H9 (cell line): Measurements from ENCODE around the gene GAL3ST2. TPM values are rescaled to one million over a fixed set of nuclear protein-coding genes. Genes with fewer than 3 reads are reported as not detected.

ENCODE experiments used
- DNase-seq: peaks from one replicate; pipeline ENCODE4 v3.0.0-alpha.2; 2017
- H2AFZ ChIP-seq: one replicate; pipeline ENCODE4 v1.6.1; 2013; ENCODE audit warnings: mild to moderate bottlenecking, low read length, control low read depth, moderate library complexity
- H2AK5ac ChIP-seq: 2 replicates; pipeline ENCODE4 v1.6.1; 2013; ENCODE audit warnings: low read length, control low read depth, mixed read lengths; ENCODE audit not compliant: insufficient read length
- H2BK120ac ChIP-seq: one replicate; pipeline ENCODE4 v1.6.1; 2013; ENCODE audit warnings: low read depth, mild to moderate bottlenecking, low read length, control low read depth, inconsistent platforms; ENCODE audit not compliant: poor library complexity, severe bottlenecking
- H2BK12ac ChIP-seq: 2 replicates; pipeline ENCODE4 v1.6.1; 2013; ENCODE audit warnings: low read length, control low read depth, mixed read lengths, low read depth; ENCODE audit not compliant: insufficient read length
- H2BK15ac ChIP-seq: 2 replicates; pipeline ENCODE4 v1.6.1; 2013; ENCODE audit warnings: low read depth, low read length, control low read depth
- H2BK20ac ChIP-seq: one replicate; pipeline ENCODE4 v1.6.1; 2013; ENCODE audit warnings: low read depth, mild to moderate bottlenecking, low read length, control low read depth, inconsistent platforms; ENCODE audit not compliant: poor library complexity, severe bottlenecking
- H2BK5ac ChIP-seq: 2 replicates; pipeline ENCODE4 v1.6.1; 2013; ENCODE audit warnings: low read length, control low read depth, mixed read lengths; ENCODE audit not compliant: insufficient read length
- H3K14ac ChIP-seq: 2 replicates; pipeline ENCODE4 v1.6.1; 2013; ENCODE audit warnings: low read length, control low read depth; ENCODE audit not compliant: insufficient read depth
- H3K18ac ChIP-seq: 2 replicates; pipeline ENCODE4 v1.6.1; 2013; ENCODE audit warnings: low read depth, mild to moderate bottlenecking, mixed read lengths, low read length, control low read depth; ENCODE audit not compliant: insufficient read length
- H3K23ac ChIP-seq: 2 replicates; pipeline ENCODE4 v1.6.1; 2013; ENCODE audit warnings: low read length, control low read depth, mixed read lengths, low read depth; ENCODE audit not compliant: insufficient read length
- H3K23me2 ChIP-seq: 2 replicates; pipeline ENCODE4 v1.6.1; 2013; ENCODE audit warnings: low read depth, mild to moderate bottlenecking, mixed read lengths, low read length, control low read depth; ENCODE audit not compliant: insufficient read length, poor library complexity, severe bottlenecking
- H3K27ac ChIP-seq: 2 replicates; pipeline ENCODE4 v1.5.1; 2013; ENCODE audit warnings: low read length, control low read depth, mixed read lengths, low read depth; ENCODE audit not compliant: insufficient read length
- H3K27me3 ChIP-seq: 2 replicates; pipeline ENCODE4 v1.6.1; 2013; ENCODE audit warnings: low read length, control low read depth, inconsistent platforms; ENCODE audit not compliant: insufficient read depth
- H3K4ac ChIP-seq: 2 replicates; pipeline ENCODE4 v1.6.1; 2013; ENCODE audit warnings: low read depth, mild to moderate bottlenecking, control low read depth, inconsistent platforms, low read length, moderate library complexity
- H3K4me1 ChIP-seq: 2 replicates; pipeline ENCODE4 v1.6.1; 2013; ENCODE audit warnings: low read length, control low read depth, inconsistent platforms; ENCODE audit not compliant: insufficient read depth
- H3K4me2 ChIP-seq: 2 replicates; pipeline ENCODE4 v1.6.1; 2013; ENCODE audit warnings: low read length, control low read depth, mixed read lengths; ENCODE audit not compliant: insufficient read length, insufficient read depth
- H3K56ac ChIP-seq: 2 replicates; pipeline ENCODE4 v1.6.1; 2013; ENCODE audit warnings: low read depth, mild to moderate bottlenecking, mixed read lengths, low read length, control low read depth; ENCODE audit not compliant: insufficient read length
- H3K79me1 ChIP-seq: 2 replicates; pipeline ENCODE4 v1.6.1; 2013; ENCODE audit warnings: low read depth, mild to moderate bottlenecking, moderate library complexity, low read length, control low read depth, inconsistent platforms; ENCODE audit not compliant: insufficient read depth, poor library complexity, severe bottlenecking
- H3K79me2 ChIP-seq: 2 replicates; pipeline ENCODE4 v1.6.1; 2013; ENCODE audit warnings: low read length, control low read depth, inconsistent platforms; ENCODE audit not compliant: insufficient read depth
- H3K9ac ChIP-seq: 2 replicates; pipeline ENCODE4 v1.6.1; 2013; ENCODE audit warnings: low read length, control low read depth, mixed read lengths; ENCODE audit not compliant: insufficient read length; ENCODE audit errors: extremely low read depth
- H3K9me3 ChIP-seq: one replicate; pipeline ENCODE4 v1.6.1; 2013; ENCODE audit warnings: low read depth, low read length, inconsistent platforms; ENCODE audit not compliant: control insufficient read depth
- H3T11ph ChIP-seq: one replicate; pipeline ENCODE4 v1.6.1; 2013; ENCODE audit warnings: mild to moderate bottlenecking, low read length, control low read depth, inconsistent platforms
- H4K20me1 ChIP-seq: one replicate; pipeline ENCODE4 v1.6.1; 2013; ENCODE audit not compliant: control insufficient read depth, insufficient read length, insufficient read depth
- H4K5ac ChIP-seq: 2 replicates; pipeline ENCODE4 v1.6.1; 2013; ENCODE audit warnings: low read depth, mild to moderate bottlenecking, mixed read lengths, low read length, control low read depth; ENCODE audit not compliant: insufficient read length
- H4K8ac ChIP-seq: replicated peaks from 2 replicates; pipeline ENCODE4 v1.6.1; 2013; ENCODE audit warnings: low read length, control low read depth, mixed read lengths, low read depth; ENCODE audit not compliant: insufficient read length
- H4K91ac ChIP-seq: 2 replicates; pipeline ENCODE4 v1.6.1; 2013; ENCODE audit warnings: low read depth, mild to moderate bottlenecking, moderate library complexity, mixed read lengths, low read length, control low read depth; ENCODE audit not compliant: insufficient read length
- H3K27ac Mint-ChIP-seq, 3 experiments: 2 replicates in 2 of 3; 3 replicates in 1 of 3; pipeline ENCODE4 v1.8.0; 2020 to 2021; ENCODE audit warnings: mixed read lengths in 3 of 3, mild to moderate bottlenecking in 1 of 3, moderate library complexity in 1 of 3
- H3K27me3 Mint-ChIP-seq: 2 replicates; pipeline ENCODE4 v1.8.0; 2021; ENCODE audit warnings: low read depth, mild to moderate bottlenecking, moderate library complexity, mixed read lengths
- H3K36me3 Mint-ChIP-seq, 3 experiments: 2 replicates in 2 of 3; 3 replicates in 1 of 3; pipeline ENCODE4 v1.8.0; 2020 to 2021; ENCODE audit warnings: low read depth in 3 of 3, mixed read lengths in 3 of 3; ENCODE audit not compliant: insufficient read depth in 1 of 3
- H3K4me1 Mint-ChIP-seq, 2 experiments: 2 replicates each; pipeline ENCODE4 v1.8.0; 2020; ENCODE audit warnings: mixed read lengths in 2 of 2
- H3K4me3 Mint-ChIP-seq, 2 experiments: 2 replicates in 1 of 2; 3 replicates in 1 of 2; pipeline ENCODE4 v1.8.0; 2020 to 2021; ENCODE audit warnings: mild to moderate bottlenecking in 2 of 2, mixed read lengths in 2 of 2, moderate library complexity in 1 of 2
- H3K9me3 Mint-ChIP-seq, 2 experiments: 2 replicates in 1 of 2; 3 replicates in 1 of 2; pipeline ENCODE4 v1.8.0; 2020; ENCODE audit warnings: mild to moderate bottlenecking in 2 of 2, mixed read lengths in 2 of 2, moderate library complexity in 1 of 2
- WGBS: extraction: QIAGEN DNeasy Blood & Tissue Kit; methylation state at CpG from one replicate; pipeline ENCODE4 v1.1.7; 2013; ENCODE audit warnings: missing lambda C conversion rate, low lambda C conversion rate, mixed read lengths; ENCODE audit not compliant: insufficient read length; ENCODE audit errors: extremely low coverage; 5-methylcytosine and 5-hydroxymethylcytosine counted together
- total RNA-seq: library from RNA; stranded (reverse); gene quantifications from 2 replicates; pipeline ENCODE4 v1.2.1, GENCODE V29; 2021
- TF ChIP-seq, protein P1 (sequence below): fragments of 200-600 bp; sonication (generic); conservative IDR thresholded peaks from 3 replicates; pipeline ENCODE4 v1.8.0; 2021; ENCODE audit warnings: antibody characterized with exemption, mild to moderate bottlenecking

GAL3ST2 gene
- total RNA-seq, 1 experiment from 2014 or later: 0.33 TPM

DNA sequence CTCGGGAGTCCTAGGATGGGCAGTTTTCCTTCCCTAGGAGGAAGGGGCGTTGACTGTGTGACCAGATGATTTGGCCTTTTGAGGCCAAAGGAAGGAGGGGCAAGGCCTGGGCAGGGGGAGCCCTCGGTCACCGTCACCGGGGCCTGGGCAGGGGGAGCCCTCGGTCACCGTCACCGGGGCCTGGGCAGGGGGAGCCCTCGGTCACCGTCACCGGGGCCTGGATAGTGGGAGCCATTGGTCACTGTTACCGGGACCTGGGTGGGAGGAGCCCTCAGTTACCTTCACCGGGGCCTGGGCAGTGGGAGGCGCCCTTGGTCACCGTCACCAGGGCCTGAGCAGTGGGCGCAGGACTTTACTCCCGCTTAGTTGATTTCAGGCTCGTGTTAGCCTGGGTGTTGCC is 24.8 kb upstream of the GAL3ST2 start:
- no peak overlapping the region for H4K91ac ChIP-seq
- H3K56ac ChIP-seq: no peak overlapping the region
- H3K4me2 ChIP-seq: no peak overlapping the region
- H3K27me3 ChIP-seq: no peaks in the 10 kb centered on the region
- Mint-ChIP-seq H3K36me3 (peaks cover 10 to 35% (median 31%) of the 10 kb centered on the region in 3 experiments; a peak in 6 of 7 replicates), H3K27me3 (no peaks in the 10 kb centered on the region), H3K9me3 (no peaks in the 10 kb centered on the region), H3K4me3 (no peak overlapping the region), H3K4me1 (no peaks in the 10 kb centered on the region), H3K27ac (no peak overlapping the region)
- DNase-seq: no peak
- no peak overlapping the region for H2BK15ac ChIP-seq
- H3K9me3 ChIP-seq: no peaks in the 10 kb centered on the region
- no peak overlapping the region for H2AK5ac ChIP-seq
- H3K79me2 ChIP-seq: no peaks in the 10 kb centered on the region
- no peak overlapping the region for H2BK5ac ChIP-seq
- no peak overlapping the region for H2AFZ ChIP-seq
- no peaks in the 10 kb centered on the region for H3K79me1 ChIP-seq
- no peak overlapping the region for H3K23ac ChIP-seq
- no peak overlapping the region for H3K18ac ChIP-seq
- no peak overlapping the region for H2BK20ac ChIP-seq
- H3K14ac ChIP-seq: no peak overlapping the region; the same call in 1 of the 2 replicates
- no peak overlapping the region for H3T11ph ChIP-seq
- no peak overlapping the region for H2BK120ac ChIP-seq
- H3K27ac ChIP-seq: no peak overlapping the region
- no peak overlapping the region for H4K8ac ChIP-seq
- no peaks in the 10 kb centered on the region for H3K23me2 ChIP-seq
- no CpG with 5 or more reads among the region's 18 CpGs for WGBS
- no peak overlapping the region for H4K5ac ChIP-seq
- H3K4ac ChIP-seq: no peak overlapping the region
- H3K9ac ChIP-seq: no peak overlapping the region
- H4K20me1 ChIP-seq: no peaks in the 10 kb centered on the region
- TF ChIP-seq, protein P1, sequence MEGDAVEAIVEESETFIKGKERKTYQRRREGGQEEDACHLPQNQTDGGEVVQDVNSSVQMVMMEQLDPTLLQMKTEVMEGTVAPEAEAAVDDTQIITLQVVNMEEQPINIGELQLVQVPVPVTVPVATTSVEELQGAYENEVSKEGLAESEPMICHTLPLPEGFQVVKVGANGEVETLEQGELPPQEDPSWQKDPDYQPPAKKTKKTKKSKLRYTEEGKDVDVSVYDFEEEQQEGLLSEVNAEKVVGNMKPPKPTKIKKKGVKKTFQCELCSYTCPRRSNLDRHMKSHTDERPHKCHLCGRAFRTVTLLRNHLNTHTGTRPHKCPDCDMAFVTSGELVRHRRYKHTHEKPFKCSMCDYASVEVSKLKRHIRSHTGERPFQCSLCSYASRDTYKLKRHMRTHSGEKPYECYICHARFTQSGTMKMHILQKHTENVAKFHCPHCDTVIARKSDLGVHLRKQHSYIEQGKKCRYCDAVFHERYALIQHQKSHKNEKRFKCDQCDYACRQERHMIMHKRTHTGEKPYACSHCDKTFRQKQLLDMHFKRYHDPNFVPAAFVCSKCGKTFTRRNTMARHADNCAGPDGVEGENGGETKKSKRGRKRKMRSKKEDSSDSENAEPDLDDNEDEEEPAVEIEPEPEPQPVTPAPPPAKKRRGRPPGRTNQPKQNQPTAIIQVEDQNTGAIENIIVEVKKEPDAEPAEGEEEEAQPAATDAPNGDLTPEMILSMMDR: no peak
- H3K4me1 ChIP-seq: no peaks in the 10 kb centered on the region
- no peak overlapping the region for H2BK12ac ChIP-seq
